ENCODE results near the gene POU2F2.

DNA sequence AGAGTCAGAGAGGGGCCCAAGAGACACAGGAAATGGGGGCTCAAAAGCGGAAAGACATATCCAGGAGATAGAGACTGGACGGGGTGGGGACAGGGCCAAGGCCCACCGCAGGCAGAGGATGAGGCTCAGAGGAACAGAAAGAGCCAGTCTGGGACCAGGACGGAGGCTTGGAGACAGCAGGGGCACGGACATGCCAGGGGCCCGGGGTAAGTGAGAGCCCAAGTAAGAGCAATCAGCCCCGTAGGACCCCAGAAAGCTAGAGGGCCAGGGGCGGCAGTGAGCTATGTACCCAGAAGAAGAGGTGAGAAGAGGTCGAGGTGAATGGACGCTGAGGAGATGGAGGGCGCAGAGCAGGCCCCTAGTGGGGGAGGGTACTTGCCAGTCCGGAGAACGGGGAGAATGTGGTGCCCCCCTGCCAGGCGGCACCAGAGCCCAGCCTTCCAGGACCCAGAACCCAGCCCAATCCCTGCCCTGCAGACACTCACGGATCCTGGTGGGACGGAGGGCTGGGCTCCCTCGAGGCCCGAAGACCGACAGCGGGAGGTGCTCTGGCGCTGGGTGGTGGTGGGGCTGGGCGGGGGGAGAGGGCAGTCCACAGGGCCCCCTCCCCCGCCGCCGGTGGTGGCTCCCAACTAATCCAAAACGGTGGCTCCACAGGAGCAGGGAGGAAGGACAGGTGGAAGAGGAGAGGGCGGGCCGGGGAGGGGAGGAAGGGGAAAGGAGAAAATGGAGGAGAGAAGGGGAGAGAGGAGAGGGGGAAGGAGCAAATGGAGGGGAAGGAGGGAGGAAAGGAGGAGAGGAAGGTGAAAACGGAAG is 63.3 kb downstream of the POU2F2 start:
- TF ChIP-seq POLR2A (IDR thresholded peaks at IDR 0.05) = no peak
- TF ChIP-seq, protein P1, sequence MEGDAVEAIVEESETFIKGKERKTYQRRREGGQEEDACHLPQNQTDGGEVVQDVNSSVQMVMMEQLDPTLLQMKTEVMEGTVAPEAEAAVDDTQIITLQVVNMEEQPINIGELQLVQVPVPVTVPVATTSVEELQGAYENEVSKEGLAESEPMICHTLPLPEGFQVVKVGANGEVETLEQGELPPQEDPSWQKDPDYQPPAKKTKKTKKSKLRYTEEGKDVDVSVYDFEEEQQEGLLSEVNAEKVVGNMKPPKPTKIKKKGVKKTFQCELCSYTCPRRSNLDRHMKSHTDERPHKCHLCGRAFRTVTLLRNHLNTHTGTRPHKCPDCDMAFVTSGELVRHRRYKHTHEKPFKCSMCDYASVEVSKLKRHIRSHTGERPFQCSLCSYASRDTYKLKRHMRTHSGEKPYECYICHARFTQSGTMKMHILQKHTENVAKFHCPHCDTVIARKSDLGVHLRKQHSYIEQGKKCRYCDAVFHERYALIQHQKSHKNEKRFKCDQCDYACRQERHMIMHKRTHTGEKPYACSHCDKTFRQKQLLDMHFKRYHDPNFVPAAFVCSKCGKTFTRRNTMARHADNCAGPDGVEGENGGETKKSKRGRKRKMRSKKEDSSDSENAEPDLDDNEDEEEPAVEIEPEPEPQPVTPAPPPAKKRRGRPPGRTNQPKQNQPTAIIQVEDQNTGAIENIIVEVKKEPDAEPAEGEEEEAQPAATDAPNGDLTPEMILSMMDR (IDR thresholded peaks at IDR 0.05) = no peak
